Hepatocyte (in vitro differentiated cells): ENCODE data around the gene MSL2.

ENCODE experiments used
- EZH2phosphoT487 ChIP-seq: fragments of 200-600 bp; sonication (generic); IDR thresholded peaks from one replicate; pipeline ENCODE4 v1.6.1; 2018; ENCODE audit warnings: antibody characterized with exemption, mild to moderate bottlenecking, low read depth, moderate library complexity; ENCODE audit not compliant: unreplicated experiment, severe bottlenecking
- TF ChIP-seq, protein P1 (sequence below): fragments of 200-600 bp; sonication (generic); IDR thresholded peaks from 2 replicates; pipeline ENCODE4 v1.5.1; 2016; ENCODE audit warnings: antibody characterized with exemption, mild to moderate bottlenecking; ENCODE audit not compliant: poor library complexity

DNA sequence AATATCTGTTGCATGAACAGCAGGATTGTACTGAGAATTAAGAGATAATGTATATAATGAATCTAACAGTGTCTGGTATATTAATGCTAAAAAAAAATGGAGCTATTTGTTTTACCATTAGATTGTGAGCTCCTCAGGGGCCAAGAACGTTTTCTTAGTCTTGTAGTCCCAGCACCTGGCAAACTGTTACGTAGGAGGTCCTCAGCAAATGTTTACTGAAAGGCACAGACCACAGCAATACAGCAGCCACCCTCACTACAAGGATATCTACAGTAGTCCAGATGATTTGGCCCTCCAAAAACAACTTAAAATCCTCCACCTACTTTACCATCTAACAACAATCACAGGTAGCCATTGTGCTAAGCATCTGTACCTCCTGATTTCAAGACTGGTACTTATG is 59.7 kb downstream of the MSL2 start:
- TF ChIP-seq, protein P1, sequence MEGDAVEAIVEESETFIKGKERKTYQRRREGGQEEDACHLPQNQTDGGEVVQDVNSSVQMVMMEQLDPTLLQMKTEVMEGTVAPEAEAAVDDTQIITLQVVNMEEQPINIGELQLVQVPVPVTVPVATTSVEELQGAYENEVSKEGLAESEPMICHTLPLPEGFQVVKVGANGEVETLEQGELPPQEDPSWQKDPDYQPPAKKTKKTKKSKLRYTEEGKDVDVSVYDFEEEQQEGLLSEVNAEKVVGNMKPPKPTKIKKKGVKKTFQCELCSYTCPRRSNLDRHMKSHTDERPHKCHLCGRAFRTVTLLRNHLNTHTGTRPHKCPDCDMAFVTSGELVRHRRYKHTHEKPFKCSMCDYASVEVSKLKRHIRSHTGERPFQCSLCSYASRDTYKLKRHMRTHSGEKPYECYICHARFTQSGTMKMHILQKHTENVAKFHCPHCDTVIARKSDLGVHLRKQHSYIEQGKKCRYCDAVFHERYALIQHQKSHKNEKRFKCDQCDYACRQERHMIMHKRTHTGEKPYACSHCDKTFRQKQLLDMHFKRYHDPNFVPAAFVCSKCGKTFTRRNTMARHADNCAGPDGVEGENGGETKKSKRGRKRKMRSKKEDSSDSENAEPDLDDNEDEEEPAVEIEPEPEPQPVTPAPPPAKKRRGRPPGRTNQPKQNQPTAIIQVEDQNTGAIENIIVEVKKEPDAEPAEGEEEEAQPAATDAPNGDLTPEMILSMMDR: no peak
- no peak for TF ChIP-seq EZH2phosphoT487
